Mammary epithelial cell (primary cell): ENCODE results near the gene ARHGEF4.

ENCODE experiments used
- EZH2 ChIP-seq: IDR thresholded peaks from 2 replicates; pipeline ENCODE4 v1.6.1; 2012; ENCODE audit warnings: low read length, inconsistent platforms, borderline replicate concordance
- TF ChIP-seq, protein P1 (sequence below), 2 donors: IDR thresholded peaks in 1 of 2; conservative IDR thresholded peaks in 1 of 2; 2 replicates each; pipeline ENCODE4 v1.5.1; 2011 to 2012; ENCODE audit warnings: inconsistent platforms in 2 of 2, low read length in 2 of 2, mild to moderate bottlenecking in 2 of 2, control low read depth in 1 of 2, low read depth in 1 of 2; ENCODE audit not compliant: insufficient read depth in 1 of 2; ENCODE audit errors: extremely low read depth in 1 of 2

DNA sequence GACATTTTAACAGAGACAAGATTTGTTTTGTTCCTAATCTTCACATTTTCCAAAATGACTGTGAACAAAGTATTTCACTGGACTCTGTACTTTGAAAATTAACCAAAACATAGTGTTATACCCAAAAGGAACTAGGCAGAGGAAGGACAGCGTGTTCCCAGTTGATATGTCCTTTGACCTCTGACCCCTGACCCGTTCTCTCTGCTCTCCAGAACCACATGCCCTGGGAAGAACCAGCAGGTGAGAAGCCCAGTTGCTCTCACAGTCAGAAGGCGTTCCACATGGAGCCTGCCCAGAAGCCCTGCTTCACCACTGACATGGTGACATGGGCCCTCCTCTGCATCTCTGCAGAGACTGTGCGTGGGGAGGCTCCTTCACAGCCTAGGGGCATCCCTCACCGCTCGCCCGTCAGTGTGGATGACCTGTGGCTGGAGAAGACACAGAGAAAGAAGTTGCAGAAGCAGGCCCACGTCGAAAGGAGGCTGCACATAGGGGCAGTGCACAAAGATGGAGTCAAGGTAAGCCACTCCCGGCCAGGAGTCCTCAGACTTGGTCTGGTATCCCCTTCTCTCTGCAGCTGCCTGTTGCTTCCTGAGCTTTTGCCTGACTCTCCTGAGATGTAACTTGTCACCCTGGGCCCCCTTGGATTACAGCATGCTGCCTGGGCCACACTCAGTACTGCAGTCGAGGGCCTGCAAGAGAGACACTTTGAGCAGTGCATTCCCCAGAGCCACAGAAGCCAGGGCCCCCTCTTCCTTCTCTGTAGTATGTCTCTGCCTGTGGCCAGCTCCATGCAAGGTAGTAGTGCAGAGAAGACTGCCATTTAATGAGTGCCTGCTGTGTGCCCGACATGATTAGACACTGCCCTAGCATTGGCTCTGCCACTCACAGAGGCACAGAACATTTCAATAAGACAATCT lies 94.3 kb downstream of the ARHGEF4 start:
- TF ChIP-seq, protein P1, sequence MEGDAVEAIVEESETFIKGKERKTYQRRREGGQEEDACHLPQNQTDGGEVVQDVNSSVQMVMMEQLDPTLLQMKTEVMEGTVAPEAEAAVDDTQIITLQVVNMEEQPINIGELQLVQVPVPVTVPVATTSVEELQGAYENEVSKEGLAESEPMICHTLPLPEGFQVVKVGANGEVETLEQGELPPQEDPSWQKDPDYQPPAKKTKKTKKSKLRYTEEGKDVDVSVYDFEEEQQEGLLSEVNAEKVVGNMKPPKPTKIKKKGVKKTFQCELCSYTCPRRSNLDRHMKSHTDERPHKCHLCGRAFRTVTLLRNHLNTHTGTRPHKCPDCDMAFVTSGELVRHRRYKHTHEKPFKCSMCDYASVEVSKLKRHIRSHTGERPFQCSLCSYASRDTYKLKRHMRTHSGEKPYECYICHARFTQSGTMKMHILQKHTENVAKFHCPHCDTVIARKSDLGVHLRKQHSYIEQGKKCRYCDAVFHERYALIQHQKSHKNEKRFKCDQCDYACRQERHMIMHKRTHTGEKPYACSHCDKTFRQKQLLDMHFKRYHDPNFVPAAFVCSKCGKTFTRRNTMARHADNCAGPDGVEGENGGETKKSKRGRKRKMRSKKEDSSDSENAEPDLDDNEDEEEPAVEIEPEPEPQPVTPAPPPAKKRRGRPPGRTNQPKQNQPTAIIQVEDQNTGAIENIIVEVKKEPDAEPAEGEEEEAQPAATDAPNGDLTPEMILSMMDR (conservative IDR thresholded peaks at IDR 0.05 in 1 of 2, IDR thresholded peaks at IDR 0.05 in 1 of 2; ENCODE audit: extremely low read depth in 1 of 2, insufficient read depth in 1 of 2, low read depth in 1 of 2, low read length in 2 of 2), result no peak
- TF ChIP-seq EZH2, result no peak
